ENCODE measurements around the gene CPPED1. TPM values are rescaled to one million over a fixed set of nuclear protein-coding genes. Genes with fewer than 3 reads are reported as not detected.

The CPPED1 gene
- total RNA-seq, 1 experiment from 2014 or later: 7.9 TPM

GRCh38 chr16:12811441-12812383, 8.0 kb upstream of the CPPED1 start:
- Mint-ChIP-seq H3K4me1 (peaks cover 0 to 5% of the 10 kb centered on the region in 2 experiments; a peak in 1 of 4 replicates), H3K36me3 (ENCODE audit: insufficient read depth in 1 of 3, low read depth in 3 of 3) (no peaks in the 10 kb centered on the region; a peak in 1 of 7 replicates), H3K4me3 (no peak overlapping the region), H3K27me3 (ENCODE audit: low read depth) (no peaks in the 10 kb centered on the region), H3K9me3 (peaks cover 0 to 7% of the 10 kb centered on the region in 2 experiments; a peak in 1 of 5 replicates), H3K27ac (no peak overlapping the region; a peak in 1 of 7 replicates)
- no peak overlapping the region for H4K8ac ChIP-seq (replicated peaks; ENCODE audit: insufficient read length, low read depth, low read length)
- H3K9ac ChIP-seq (ENCODE audit: extremely low read depth, insufficient read length, low read length): no peak overlapping the region
- H3K4me1 ChIP-seq (ENCODE audit: insufficient read depth, low read length): no peaks in the 10 kb centered on the region; the same call in 1 of the 2 replicates
- no peaks in the 10 kb centered on the region for H3K79me1 ChIP-seq (ENCODE audit: insufficient read depth, low read depth, low read length, poor library complexity, severe bottlenecking)
- H2BK20ac ChIP-seq (ENCODE audit: low read depth, low read length, poor library complexity, severe bottlenecking): no peak overlapping the region
- no peaks in the 10 kb centered on the region for H3K23me2 ChIP-seq (ENCODE audit: insufficient read length, low read depth, low read length, poor library complexity, severe bottlenecking)
- no peak overlapping the region for H2AFZ ChIP-seq (ENCODE audit: low read length)
- H2BK12ac ChIP-seq (ENCODE audit: insufficient read length, low read depth, low read length): no peak overlapping the region
- H4K20me1 ChIP-seq (ENCODE audit: control insufficient read depth, insufficient read depth, insufficient read length): no peaks in the 10 kb centered on the region
- no peak overlapping the region for H2BK15ac ChIP-seq (ENCODE audit: low read depth, low read length)
- no peak overlapping the region for H3T11ph ChIP-seq (ENCODE audit: low read length)
- no peaks in the 10 kb centered on the region for H3K9me3 ChIP-seq (ENCODE audit: control insufficient read depth, low read depth, low read length)
- no peak overlapping the region for H3K4ac ChIP-seq (ENCODE audit: low read depth, low read length)
- no peak overlapping the region for H2BK5ac ChIP-seq (ENCODE audit: insufficient read length, low read length)
- WGBS (ENCODE audit: extremely low coverage, insufficient read length, low lambda C conversion rate): no CpG with 5 or more reads among the region's 5 CpGs
- no peak overlapping the region for H3K4me2 ChIP-seq (ENCODE audit: insufficient read depth, insufficient read length, low read length)
- H3K79me2 ChIP-seq (ENCODE audit: insufficient read depth, low read length): no peaks in the 10 kb centered on the region
- no peak overlapping the region for H4K5ac ChIP-seq (ENCODE audit: insufficient read length, low read depth, low read length)
- H3K27me3 ChIP-seq (ENCODE audit: insufficient read depth, low read length): no peaks in the 10 kb centered on the region
- no peak overlapping the region for H3K23ac ChIP-seq (ENCODE audit: insufficient read length, low read depth, low read length)
- H4K91ac ChIP-seq (ENCODE audit: insufficient read length, low read depth, low read length): no peak overlapping the region
- peak overlapping the region; percentile 36 for H2BK120ac ChIP-seq (ENCODE audit: low read depth, low read length, poor library complexity, severe bottlenecking)
- H3K18ac ChIP-seq (ENCODE audit: insufficient read length, low read depth, low read length): no peak overlapping the region
- TF ChIP-seq CTCF (conservative IDR thresholded peaks at IDR 0.05): no peak
- H3K56ac ChIP-seq (ENCODE audit: insufficient read length, low read depth, low read length): no peak overlapping the region
- DNase-seq: no peak
- no peak overlapping the region for H2AK5ac ChIP-seq (ENCODE audit: insufficient read length, low read length)
- H3K14ac ChIP-seq (ENCODE audit: insufficient read depth, low read length): no peak overlapping the region
- no peak overlapping the region for H3K27ac ChIP-seq (ENCODE audit: insufficient read length, low read depth, low read length)
